ENCODE measurements around the gene PSAPL1.

The PSAPL1 gene

DNA sequence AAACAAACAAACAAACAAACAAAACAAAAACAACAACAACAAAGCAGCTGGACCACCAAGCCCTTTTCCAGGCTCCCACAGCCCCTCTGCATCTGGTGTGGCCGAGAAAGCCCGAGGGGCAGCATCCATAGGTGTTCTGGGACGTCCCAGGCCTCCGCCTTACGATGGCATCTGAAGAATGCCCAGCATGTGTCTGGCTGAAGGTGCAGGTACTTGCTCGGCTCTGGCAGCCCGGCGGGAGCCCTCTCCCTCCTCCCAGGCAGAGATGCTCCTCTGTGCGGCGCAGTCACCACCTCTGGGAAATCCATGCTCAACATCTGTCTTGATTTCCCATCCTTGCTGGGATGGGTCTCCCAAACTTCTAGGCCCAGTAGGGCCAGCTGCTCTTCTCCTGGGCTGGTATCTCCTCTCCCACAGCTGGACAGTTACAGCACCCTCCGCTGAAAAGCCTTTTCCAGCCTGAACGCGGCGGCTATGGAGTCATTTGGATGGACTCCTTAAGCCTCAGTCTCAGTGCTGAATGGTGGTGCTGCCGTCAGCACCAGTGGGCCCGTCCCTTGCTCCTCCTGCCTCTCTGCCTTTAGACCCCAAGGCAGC is 4.3 kb downstream of the PSAPL1 start:
- DNase-seq: no peak

DNA sequence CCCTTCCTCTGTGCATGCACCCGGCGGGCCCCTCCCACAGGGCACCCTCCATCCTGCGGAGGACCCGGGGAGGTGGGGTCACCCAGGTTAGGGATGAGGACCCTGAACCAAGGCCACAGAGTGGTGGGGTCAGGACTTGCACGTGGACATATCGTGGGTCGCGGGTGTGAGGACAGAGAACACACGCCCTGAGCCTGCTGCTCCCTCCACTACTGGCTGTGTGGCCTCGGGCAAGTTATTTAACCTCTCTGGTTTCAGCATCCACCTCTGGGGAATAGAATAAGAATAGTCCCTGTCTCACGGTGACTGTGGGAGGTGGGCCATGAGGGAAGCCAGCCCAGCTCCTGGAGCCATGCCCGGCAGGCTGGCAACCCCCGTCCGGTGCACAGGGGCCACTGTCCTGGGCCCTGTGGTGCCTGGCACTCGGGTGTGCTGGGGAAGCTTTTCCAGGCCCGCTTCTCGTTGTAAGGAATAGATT is 5.1 kb downstream of the PSAPL1 start:
- DNase-seq: no peak

- DNase-seq: no peak
Measured at GRCh38 chr4:7429069-7429416, 5.7 kb downstream of the PSAPL1 start.

DNA sequence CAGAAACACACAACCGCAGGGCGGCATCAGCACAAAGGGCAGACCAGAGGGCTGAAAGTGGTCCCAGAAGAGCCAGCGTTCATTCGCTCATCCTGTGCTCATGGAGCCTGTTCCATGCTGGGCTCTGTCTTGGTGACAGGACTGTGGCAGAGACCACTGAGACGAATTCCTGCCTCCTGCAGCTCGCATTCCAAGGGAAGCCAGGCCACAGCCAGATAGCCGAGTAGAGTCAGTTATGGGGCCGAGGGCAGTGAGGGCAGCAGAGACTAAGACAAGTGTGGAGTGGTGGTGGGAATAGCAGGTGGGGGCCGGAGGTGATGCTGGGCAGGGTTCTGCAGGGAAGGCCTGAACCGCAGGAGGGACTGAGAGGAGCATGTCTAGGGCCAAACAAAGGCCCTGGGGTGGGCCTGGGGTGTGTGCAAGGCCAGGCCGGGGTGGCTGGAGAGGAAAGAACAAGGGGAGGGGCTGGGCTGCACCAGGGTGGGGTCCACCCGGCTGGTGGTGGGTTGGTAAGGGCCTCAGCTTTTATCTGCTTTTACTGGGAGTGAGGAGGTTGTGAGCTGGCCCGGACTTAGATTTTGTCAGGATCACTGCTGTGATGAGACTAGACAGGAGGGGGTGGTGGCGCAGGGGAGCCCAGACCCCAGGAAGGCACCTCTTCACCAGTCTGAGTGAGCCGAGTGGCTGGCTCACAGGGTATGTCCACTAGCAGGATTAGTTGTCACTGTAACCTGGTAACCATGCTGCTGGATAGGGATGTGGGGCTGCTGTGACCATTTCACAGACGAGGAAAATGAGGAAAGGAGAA is 6.3 kb downstream of the PSAPL1 start:
- no peak for DNase-seq

DNA sequence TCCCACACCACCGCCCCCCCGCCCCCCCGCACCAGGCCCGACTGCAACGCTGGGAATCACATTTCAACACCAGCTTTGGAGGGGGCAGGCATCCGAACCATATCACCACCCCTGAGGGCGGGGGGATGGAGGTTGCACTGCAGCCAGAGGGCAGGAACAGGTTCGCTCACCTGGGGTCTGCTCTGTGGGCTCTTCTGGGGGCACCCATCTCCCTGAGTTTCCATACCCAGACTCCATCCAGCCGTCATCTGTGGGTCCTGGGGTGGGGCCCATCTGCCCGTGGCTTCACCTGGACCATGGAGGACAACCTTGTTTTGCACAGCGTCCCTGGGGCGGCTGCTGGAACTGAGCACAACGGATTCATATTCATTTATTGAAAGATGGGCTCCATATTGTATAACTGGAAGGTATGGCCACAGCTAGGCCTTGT is 6.9 kb downstream of the PSAPL1 start:
- DNase-seq: no peak

- no peak for DNase-seq
Measured at GRCh38 chr4:7427361-7427760, 7.4 kb downstream of the PSAPL1 start.

- DNase-seq: no peak
Measured at GRCh38 chr4:7426525-7427171, 8.1 kb downstream of the PSAPL1 start.

DNA sequence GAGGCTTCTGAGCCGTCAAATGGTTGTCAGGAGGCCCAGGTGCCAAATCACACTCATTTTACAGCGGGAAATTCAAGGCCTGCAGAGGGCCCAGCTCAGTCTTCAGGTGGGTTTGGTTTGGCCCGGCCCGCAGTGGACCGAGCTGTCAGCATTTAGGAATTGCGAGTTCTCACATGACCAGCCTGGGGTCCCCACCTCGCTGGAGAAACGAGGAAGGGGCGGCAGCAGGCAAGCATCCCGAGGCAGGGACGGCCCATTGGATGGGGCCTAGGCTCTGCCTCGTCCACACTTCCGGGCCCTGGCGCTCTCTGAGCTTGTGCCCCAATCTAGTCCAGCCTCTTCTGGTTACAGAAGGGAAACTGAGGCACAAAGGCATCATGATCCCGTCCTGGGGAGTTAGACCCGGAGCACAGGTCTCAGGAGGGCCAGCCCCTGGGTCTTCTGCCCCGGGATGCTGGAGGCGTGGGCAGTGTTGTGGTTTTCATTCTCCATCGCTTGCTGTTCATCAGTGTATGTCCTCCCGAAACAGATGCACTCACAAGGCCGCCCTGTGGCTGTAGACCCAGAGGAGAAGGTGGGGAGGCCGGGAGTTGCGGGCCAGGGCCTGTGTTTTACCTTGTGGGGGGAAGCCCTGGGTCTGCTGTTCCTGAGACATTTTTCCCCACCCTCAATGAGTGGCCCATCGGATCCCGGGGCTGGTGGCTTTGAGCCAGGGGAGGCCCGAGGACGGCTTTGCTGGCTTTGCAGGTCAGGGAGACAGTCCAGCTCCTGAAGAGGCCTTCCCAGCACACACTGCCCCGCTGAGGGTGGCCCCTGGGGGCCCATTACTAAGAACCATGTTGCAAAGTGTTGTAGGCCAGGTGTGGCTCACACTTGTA is 8.9 kb downstream of the PSAPL1 start:
- no peak for DNase-seq

GRCh38 chr4:7425124-7425523 is 9.6 kb downstream of the PSAPL1 start:
- DNase-seq: no peak

GRCh38 chr4:7424553-7425111 is 10.1 kb downstream of the PSAPL1 start:
- DNase-seq: no peak

DNA sequence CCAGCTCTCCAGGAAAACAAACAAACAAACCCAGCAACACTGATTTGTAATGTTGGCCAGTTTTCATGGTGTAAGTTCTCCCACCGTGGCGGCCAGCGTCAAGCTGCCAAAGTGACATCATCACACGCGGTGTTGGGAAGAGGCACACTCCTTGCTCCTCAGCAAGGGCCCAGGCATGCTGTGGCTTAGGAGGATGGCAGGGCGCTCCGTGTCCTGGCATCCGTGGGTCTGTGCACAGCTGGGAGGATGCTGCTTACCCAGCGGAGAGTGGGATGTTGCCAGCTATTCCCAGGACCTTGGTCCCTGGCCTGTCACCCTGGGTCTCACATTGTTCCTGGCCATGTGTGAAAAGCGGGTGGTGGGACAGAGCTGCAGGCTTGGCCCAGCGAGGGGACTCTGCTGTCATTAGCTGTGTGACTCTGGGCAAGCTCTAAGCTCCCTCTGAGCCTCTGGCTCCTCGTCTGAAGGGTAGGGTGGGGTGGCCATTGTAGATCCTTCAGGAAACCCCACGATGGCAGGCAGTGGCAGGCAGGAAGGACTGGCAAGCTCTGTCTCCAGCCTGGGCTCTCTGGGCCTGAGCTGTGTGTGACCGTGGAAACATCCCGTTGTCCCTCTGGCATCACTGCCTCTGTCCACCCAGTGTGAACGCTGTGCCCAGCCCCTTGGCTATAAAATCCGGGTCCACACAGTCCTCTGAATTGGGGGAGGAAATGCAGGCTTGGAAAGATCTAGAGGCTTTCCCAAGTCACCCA is 10.8 kb downstream of the PSAPL1 start:
- no peak for DNase-seq

GRCh38 chr4:7423391-7423790 is 11.3 kb downstream of the PSAPL1 start:
- no peak for DNase-seq

DNA sequence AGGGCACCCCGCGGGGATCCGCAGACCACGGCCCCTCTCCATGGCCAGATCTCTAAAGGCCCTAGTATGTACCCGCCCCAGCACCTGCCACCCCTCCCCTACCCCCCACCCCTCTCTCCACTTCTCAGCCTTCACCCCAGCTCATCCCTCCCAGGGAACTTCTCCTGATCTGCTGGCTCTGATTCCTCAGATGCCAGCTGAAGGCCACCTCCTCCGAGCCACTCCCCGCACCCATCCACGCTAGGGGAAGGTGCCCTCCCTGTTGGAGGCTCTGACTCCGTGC is 11.9 kb downstream of the PSAPL1 start:
- DNase-seq: no peak

GRCh38 chr4:7422151-7422897 is 12.4 kb downstream of the PSAPL1 start:
- no peak for DNase-seq

DNA sequence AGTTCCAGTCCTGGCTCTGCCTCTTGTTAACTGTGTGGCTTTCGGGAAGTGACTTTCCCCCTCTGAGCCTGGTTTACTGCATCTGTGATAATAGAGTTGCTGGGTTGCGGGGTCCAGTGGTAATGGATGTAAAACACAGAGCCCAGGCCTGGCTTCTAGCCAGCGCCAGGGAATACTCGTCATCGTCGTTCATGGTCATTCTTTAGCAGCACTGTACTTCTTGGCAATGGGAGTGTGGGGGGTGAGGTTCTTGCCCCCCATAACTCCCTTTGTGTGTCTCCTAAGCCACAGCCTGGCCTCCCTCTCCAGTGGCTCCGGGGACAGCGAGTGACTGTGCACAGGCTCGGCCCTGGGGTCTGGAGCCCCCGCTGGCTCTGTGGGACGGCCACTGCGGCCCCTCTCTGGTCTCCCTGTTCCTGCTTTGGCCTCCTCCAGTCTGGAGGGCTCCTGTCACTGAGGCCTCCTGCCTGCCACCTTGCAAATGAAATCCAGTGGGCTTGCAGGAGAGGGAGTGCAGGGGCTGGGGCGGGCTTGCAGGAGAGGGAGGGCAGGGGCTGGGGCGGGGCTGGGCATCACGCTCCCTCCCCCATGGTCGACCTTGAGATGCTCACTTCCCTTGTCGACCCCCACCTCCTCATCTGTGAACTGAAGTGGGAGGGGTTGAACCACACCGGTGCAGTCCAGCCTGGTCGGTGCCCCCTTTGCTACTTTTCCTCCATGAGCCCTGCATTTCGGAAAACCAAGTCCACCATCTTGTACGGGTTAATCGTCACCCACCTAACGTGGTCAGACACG is 13.2 kb downstream of the PSAPL1 start:
- DNase-seq: no peak

- no peak for DNase-seq
Measured at GRCh38 chr4:7420661-7421040, 14.1 kb downstream of the PSAPL1 start.

DNA sequence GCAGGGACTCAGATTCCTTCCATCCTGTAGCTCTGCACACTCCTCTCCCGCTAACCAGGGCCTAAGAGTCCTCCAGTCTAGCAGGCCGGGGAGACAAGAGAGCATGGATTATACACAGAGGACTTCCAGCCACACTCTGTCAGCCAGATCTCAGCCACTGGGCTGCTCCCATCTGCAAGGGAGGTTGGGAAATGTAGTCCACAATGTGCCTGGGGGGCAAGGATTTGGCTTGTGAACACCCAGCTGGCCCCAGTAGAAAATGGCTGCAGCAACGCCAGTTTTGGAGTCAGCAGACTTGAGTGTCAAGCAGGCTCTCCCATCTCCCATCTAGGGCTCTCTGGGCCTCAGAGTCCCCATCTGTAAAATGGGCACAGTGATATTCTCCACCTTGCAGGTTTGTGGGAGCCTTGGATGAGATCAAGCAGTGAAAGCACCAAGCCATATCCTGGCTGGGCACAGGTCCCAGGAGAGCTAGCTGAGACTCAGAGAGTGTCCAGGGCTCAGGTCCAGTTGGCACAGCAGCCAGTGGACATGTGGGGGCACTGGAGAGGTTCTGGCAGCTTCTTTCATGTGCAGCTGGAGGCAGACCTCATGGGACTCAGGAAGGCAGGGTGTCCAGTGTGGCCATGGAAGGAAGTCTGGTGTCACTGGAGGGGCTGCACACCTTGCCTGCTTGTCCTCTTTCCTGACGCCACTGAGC is 14.6 kb downstream of the PSAPL1 start:
- DNase-seq: no peak

- DNase-seq: no peak
Measured at GRCh38 chr4:7418131-7418943, 16.4 kb downstream of the PSAPL1 start.

DNA sequence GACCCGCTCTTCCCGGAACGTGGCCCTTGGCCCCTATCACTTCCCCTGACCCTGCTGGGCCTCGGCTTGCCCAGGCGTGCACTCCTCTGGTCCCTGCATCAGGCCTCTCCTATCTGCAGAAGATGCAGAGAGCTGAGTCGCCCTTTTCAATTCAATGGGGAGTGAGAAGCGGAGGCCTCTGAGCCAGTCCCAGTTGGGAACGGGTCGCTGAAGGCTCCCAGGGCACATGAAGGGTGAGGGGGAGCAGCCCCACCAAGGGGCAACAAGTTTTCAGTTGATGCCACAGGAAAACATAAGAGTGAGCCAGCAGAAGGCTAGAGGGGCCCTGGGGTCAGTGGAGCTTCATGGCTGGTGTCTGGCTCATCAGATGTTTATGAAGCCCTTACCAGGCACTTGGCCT is 17.1 kb downstream of the PSAPL1 start:
- no peak for DNase-seq

Measured in effector CD8-positive, alpha-beta T cell (primary cell).